HG03103 (cell line): ENCODE results near the gene BCL7A.

Experiments used
- ATAC-seq: cut with Tn5 transposase; IDR thresholded peaks from one replicate; pipeline ENCODE4 v1.9.1; 2021; ENCODE audit warnings: low read depth; ENCODE audit not compliant: unreplicated experiment

Gene BCL7A

GRCh38 chr12:122073815-122074214 is 52.1 kb downstream of the BCL7A start:
- no peak for ATAC-seq

- ATAC-seq, result no peak
Observed at GRCh38 chr12:122076743-122077495, 55.2 kb downstream of the BCL7A start.

- ATAC-seq, result peak; percentile 59
Observed at GRCh38 chr12:122078141-122079032, 56.7 kb downstream of the BCL7A start, which contains the start of gene MLXIP. TSS of gene MLXIP (plus strand) at chr12:122078756. CDS start at chr12:122078854, 98 bp downstream.

- ATAC-seq, result no peak
Observed at GRCh38 chr12:122079033-122079531, 57.4 kb downstream of the BCL7A start.

- ATAC-seq, result no peak
Observed at GRCh38 chr12:122079532-122080081, 57.9 kb downstream of the BCL7A start.

GRCh38 chr12:122080149-122081082 is 58.7 kb downstream of the BCL7A start:
- ATAC-seq, result no peak

- ATAC-seq, result no peak
Observed at GRCh38 chr12:122081083-122081696, 59.5 kb downstream of the BCL7A start.

GRCh38 chr12:122081697-122082221 is 60.1 kb downstream of the BCL7A start:
- ATAC-seq, result no peak

GRCh38 chr12:122082621-122083356 is 61.1 kb downstream of the BCL7A start:
- ATAC-seq, result no peak

GRCh38 chr12:122084857-122085405 is 63.2 kb downstream of the BCL7A start:
- ATAC-seq, result no peak

- no peak for ATAC-seq
Observed at GRCh38 chr12:122085591-122085990, 63.9 kb downstream of the BCL7A start.

- no peak for ATAC-seq
Observed at GRCh38 chr12:122086116-122086515, 64.4 kb downstream of the BCL7A start.

GRCh38 chr12:122086641-122087285 is 65.1 kb downstream of the BCL7A start:
- no peak for ATAC-seq

- no peak for ATAC-seq
Observed at GRCh38 chr12:122087431-122088178, 65.9 kb downstream of the BCL7A start.

- no peak for ATAC-seq
Observed at GRCh38 chr12:122088179-122088810, 66.6 kb downstream of the BCL7A start.

- no peak for ATAC-seq
Observed at GRCh38 chr12:122089077-122089476, 67.4 kb downstream of the BCL7A start.
